HCT116 (cell line): ENCODE data around the gene ATG5. TPM values are rescaled to one million over a fixed set of nuclear protein-coding genes. Genes with fewer than 3 reads are reported as not detected.

ENCODE experiments used
- ATAC-seq: fragments of 200-7000 bp; cut with Tn5 transposase; 2 replicates; pipeline ENCODE4 v1.9.1; 2020; ENCODE audit warnings: mild to moderate bottlenecking, moderate library complexity
- BruUV-seq: library from RNA; stranded (reverse); fragments of 400-500 nt; replicated peaks from 2 replicates; lab custom pipeline; 2021; lab: Mats Ljungman, UMichigan
- CTCF ChIA-PET: fragments of 300-600 bp; sonication (Branson Sonifier 250); formaldehyde crosslinking; loops from one replicate; lab custom pipeline; 2021; ENCODE audit warnings: antibody characterized with exemption; lab: Charles Lee
- POLR2A ChIA-PET: fragments of 300-600, 350-600 bp; sonication (Branson Sonifier 250); formaldehyde crosslinking; loops from one replicate; lab custom pipeline; 2021; ENCODE audit warnings: antibody characterized with exemption; lab: Charles Lee
- RAD21 ChIA-PET, 2 experiments: fragments of 300-600 bp; sonication (Branson Sonifier 250); formaldehyde crosslinking; loops; one replicate each; lab custom pipeline; 2023; ENCODE audit warnings: low total read pairs in 2 of 2; ENCODE audit not compliant: uncharacterized antibody in 2 of 2, unreplicated experiment in 2 of 2, low non-redundant PET in 1 of 2; lab: Charles Lee
- DNase-seq: peaks from one replicate; pipeline ENCODE4 v3.0.0-alpha.2; 2010; ENCODE audit warnings: low read depth, low spot score
- H2AFZ ChIP-seq: fragments of 200-600 bp; shearing (Covaris generic), sonication (generic); 2 replicates; pipeline ENCODE4 v1.6.1; 2017; ENCODE audit warnings: low read depth, mixed run types, mixed read lengths, antibody characterized with exemption, low read length; ENCODE audit not compliant: poor library complexity, severe bottlenecking
- H3K27ac ChIP-seq: 2 replicates; pipeline ENCODE4 v1.5.1; 2012; ENCODE audit warnings: low read depth, low read length
- H3K27me3 ChIP-seq: fragments of 200-600 bp; sonication (generic); 2 replicates; pipeline ENCODE4 v1.6.1; 2016; ENCODE audit warnings: mixed run types, low read length, mixed read lengths; ENCODE audit not compliant: insufficient read depth
- H3K36me3 ChIP-seq, 2 experiments: fragments of 200-500 bp in 1 of 2; fragments of 200-600 bp in 1 of 2; sonication (Bioruptor generic) in 1 of 2; sonication (generic) in 1 of 2; 2 replicates each; pipeline versions ENCODE4 v1.5.1 to v1.6.1; 2014 to 2016; ENCODE audit warnings: low read length in 2 of 2, inconsistent platforms in 1 of 2, mixed read lengths in 1 of 2, mixed run types in 1 of 2; ENCODE audit not compliant: insufficient read depth in 2 of 2, control insufficient read depth in 1 of 2
- H3K4me1 ChIP-seq, 2 experiments: fragments of 200-600 bp in 1 of 2; sonication (generic) in 1 of 2; 2 replicates each; pipeline versions ENCODE4 v1.5.1 to v1.6.1; 2012 to 2017; ENCODE audit warnings: low read length in 2 of 2, inconsistent platforms in 1 of 2, mild to moderate bottlenecking in 1 of 2, mixed read lengths in 1 of 2, mixed run types in 1 of 2, moderate library complexity in 1 of 2; ENCODE audit not compliant: insufficient read depth in 2 of 2, control insufficient read depth in 1 of 2
- H3K4me2 ChIP-seq: fragments of 200-600 bp; sonication (generic); 2 replicates; pipeline ENCODE4 v1.6.1; 2017; ENCODE audit warnings: mixed run types, low read length, mixed read lengths
- H3K4me3 ChIP-seq, 2 experiments: fragments of 200-600 bp in 1 of 2; sonication (generic) in 1 of 2; replicated peaks in 1 of 2; 2 replicates each; pipeline ENCODE4 v1.5.1; 2011 to 2016; ENCODE audit warnings: low read length in 2 of 2, control low read depth in 1 of 2, low read depth in 1 of 2, mild to moderate bottlenecking in 1 of 2, mixed read lengths in 1 of 2, mixed run types in 1 of 2
- H3K79me2 ChIP-seq: fragments of 200-600 bp; sonication (generic); 2 replicates; pipeline ENCODE4 v1.6.1; 2017; ENCODE audit warnings: mild to moderate bottlenecking, mixed run types, low read length, moderate library complexity, mixed read lengths; ENCODE audit not compliant: insufficient read depth
- H3K9ac ChIP-seq: fragments of 200-600 bp; sonication (generic); 2 replicates; pipeline ENCODE4 v1.6.1; 2016; ENCODE audit warnings: low read length, mixed read lengths
- H3K9me2 ChIP-seq: fragments of 200-600 bp; sonication (generic), shearing (Covaris generic); 2 replicates; pipeline ENCODE4 v1.6.1; 2017; ENCODE audit warnings: mixed run types, mild to moderate bottlenecking, moderate library complexity; ENCODE audit not compliant: insufficient read depth
- H3K9me3 ChIP-seq, 2 experiments: fragments of 200-500 bp in 1 of 2; fragments of 200-600 bp in 1 of 2; sonication (Bioruptor generic) in 1 of 2; sonication (generic) in 1 of 2; 2 replicates each; pipeline ENCODE4 v1.6.1; 2014 to 2017; ENCODE audit warnings: low read length in 2 of 2, mixed read lengths in 2 of 2, inconsistent platforms in 1 of 2, low read depth in 1 of 2, mild to moderate bottlenecking in 1 of 2, mixed run types in 1 of 2, moderate library complexity in 1 of 2; ENCODE audit not compliant: control insufficient read depth in 1 of 2, insufficient read depth in 1 of 2
- H4K20me1 ChIP-seq: fragments of 200-600 bp; sonication (generic), shearing (Covaris generic); 2 replicates; pipeline ENCODE4 v1.6.1; 2017; ENCODE audit warnings: mixed run types, mild to moderate bottlenecking, moderate library complexity; ENCODE audit not compliant: insufficient read depth
- CBX3 ChIP-seq: IDR thresholded peaks from 2 replicates; pipeline ENCODE4 v1.6.1; 2012; ENCODE audit warnings: low read depth
- CEBPB ChIP-seq: IDR thresholded peaks from 2 replicates; pipeline ENCODE4 v1.6.1; 2012; ENCODE audit warnings: low read depth
- EZH2 ChIP-seq: fragments of 200-600 bp; sonication (generic); IDR thresholded peaks from 2 replicates; pipeline ENCODE4 v1.6.1; 2017; ENCODE audit warnings: antibody characterized with exemption, mixed run types
- JUND ChIP-seq: IDR thresholded peaks from 2 replicates; pipeline ENCODE4 v1.6.1; 2012
- POLR2AphosphoS5 ChIP-seq: IDR thresholded peaks from 2 replicates; pipeline ENCODE4 v1.6.1; 2011; ENCODE audit warnings: mild to moderate bottlenecking, low read depth, low read length, moderate library complexity
- RAD21 ChIP-seq: IDR thresholded peaks from 2 replicates; pipeline ENCODE4 v1.6.1; 2012; ENCODE audit warnings: low read depth, mild to moderate bottlenecking
- SIN3A ChIP-seq: IDR thresholded peaks from 2 replicates; pipeline ENCODE4 v1.6.1; 2012; ENCODE audit warnings: low read depth
- SP1 ChIP-seq: IDR thresholded peaks from 2 replicates; pipeline ENCODE4 v1.6.1; 2012; ENCODE audit warnings: low read depth
- YY1 ChIP-seq: IDR thresholded peaks from 2 replicates; pipeline ENCODE4 v1.6.1; 2011; ENCODE audit warnings: low read length, low read depth, moderate library complexity, mild to moderate bottlenecking; ENCODE audit not compliant: insufficient replicate concordance; ENCODE audit errors: extremely low read depth
- ZNF274 ChIP-seq: fragments of 200-500 bp; sonication (Bioruptor generic); IDR thresholded peaks from 2 replicates; pipeline ENCODE4 v1.6.1; 2014; ENCODE audit warnings: mild to moderate bottlenecking, low read depth, low read length, inconsistent platforms
- intact Hi-C: fragments of 100-400 bp; cut with micrococcal nuclease; formaldehyde crosslinking; loops from 2 replicates; pipeline ENCODE4 v1.10.0; 2022
- total RNA-seq: library from RNA; stranded (reverse); gene quantifications from one replicate; pipeline ENCODE4 v1.2.1, GENCODE V29; 2021; ENCODE audit not compliant: unreplicated experiment
- TF ChIP-seq, protein P1 (sequence below): IDR thresholded peaks from 2 replicates; pipeline ENCODE4 v1.6.1; 2011; ENCODE audit warnings: mild to moderate bottlenecking, low read length, moderate library complexity; ENCODE audit not compliant: insufficient replicate concordance; ENCODE audit errors: extremely low read depth
- TF ChIP-seq, protein P2 (sequence below): IDR thresholded peaks from 2 replicates; pipeline ENCODE4 v1.6.1; 2012
- TF ChIP-seq, protein P3 (sequence below): IDR thresholded peaks from 2 replicates; pipeline ENCODE4 v1.6.1; 2012

ATG5 gene
- total RNA-seq, 1 experiment from 2014 or later = 39.6 TPM

DNA sequence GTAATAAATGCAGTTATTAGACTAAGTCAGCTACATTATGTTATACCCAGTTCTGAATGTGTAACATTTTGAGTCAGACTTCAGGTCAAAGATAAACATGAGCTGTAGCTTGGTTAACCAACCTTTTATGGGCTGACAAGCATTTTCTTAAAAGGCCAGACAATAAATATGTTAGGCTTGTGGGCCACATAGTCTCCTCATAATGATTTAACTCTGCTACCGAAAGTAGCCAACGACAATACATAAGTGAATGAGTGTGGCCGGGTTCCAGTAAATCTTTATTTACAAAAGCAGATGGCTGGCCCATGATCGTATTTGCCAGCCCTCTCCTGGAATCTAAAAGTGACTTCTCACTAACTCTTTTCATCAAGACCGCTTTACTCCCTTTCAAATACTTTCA is 49.9 kb downstream of the ATG5 start:
- H3K27ac ChIP-seq = no peak overlapping the region
- H3K27me3 ChIP-seq = no peaks in the 10 kb centered on the region
- ATAC-seq = no peak
- POLR2A ChIA-PET = no interaction called here
- no peaks in the 10 kb centered on the region for H3K9me3 ChIP-seq
- H2AFZ ChIP-seq = no peak overlapping the region
- RAD21 ChIA-PET = interaction anchor here in 1 of 2 experiments (0.7 kb wide), 1 partner anchor 37 kb away, joined by 3 read pairs; no protein-coding TSS in a partner anchor
- CTCF ChIA-PET = no interaction called here
- intact Hi-C loops = no loop called here
- no TSS peak for BruUV-seq
- H3K9me2 ChIP-seq = no peaks in the 10 kb centered on the region
- no peak overlapping the region for H3K4me2 ChIP-seq
- H4K20me1 ChIP-seq = peaks cover 4% of the 10 kb centered on the region; the same call in 1 of the 2 replicates
- H3K9ac ChIP-seq = no peak overlapping the region
- H3K4me3 ChIP-seq = no peak overlapping the region
- DNase-seq = no peak
- peaks cover 52% of the 10 kb centered on the region for H3K79me2 ChIP-seq
- no peaks in the 10 kb centered on the region for H3K4me1 ChIP-seq
- peaks cover 0 to 4% of the 10 kb centered on the region in 2 experiments; a peak in 1 of 4 replicates for H3K36me3 ChIP-seq
- no peak for TF ChIP-seq EZH2
- no peak for TF ChIP-seq YY1
- TF ChIP-seq JUND = no peak
- TF ChIP-seq, protein P1, sequence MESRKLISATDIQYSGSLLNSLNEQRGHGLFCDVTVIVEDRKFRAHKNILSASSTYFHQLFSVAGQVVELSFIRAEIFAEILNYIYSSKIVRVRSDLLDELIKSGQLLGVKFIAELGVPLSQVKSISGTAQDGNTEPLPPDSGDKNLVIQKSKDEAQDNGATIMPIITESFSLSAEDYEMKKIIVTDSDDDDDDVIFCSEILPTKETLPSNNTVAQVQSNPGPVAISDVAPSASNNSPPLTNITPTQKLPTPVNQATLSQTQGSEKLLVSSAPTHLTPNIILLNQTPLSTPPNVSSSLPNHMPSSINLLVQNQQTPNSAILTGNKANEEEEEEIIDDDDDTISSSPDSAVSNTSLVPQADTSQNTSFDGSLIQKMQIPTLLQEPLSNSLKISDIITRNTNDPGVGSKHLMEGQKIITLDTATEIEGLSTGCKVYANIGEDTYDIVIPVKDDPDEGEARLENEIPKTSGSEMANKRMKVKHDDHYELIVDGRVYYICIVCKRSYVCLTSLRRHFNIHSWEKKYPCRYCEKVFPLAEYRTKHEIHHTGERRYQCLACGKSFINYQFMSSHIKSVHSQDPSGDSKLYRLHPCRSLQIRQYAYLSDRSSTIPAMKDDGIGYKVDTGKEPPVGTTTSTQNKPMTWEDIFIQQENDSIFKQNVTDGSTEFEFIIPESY = no peak
- no peak for TF ChIP-seq SIN3A
- no peak for TF ChIP-seq POLR2AphosphoS5
- TF ChIP-seq RAD21 = no peak
- no peak for TF ChIP-seq SP1
- TF ChIP-seq, protein P2, sequence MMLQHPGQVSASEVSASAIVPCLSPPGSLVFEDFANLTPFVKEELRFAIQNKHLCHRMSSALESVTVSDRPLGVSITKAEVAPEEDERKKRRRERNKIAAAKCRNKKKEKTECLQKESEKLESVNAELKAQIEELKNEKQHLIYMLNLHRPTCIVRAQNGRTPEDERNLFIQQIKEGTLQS = no peak
- TF ChIP-seq, protein P3, sequence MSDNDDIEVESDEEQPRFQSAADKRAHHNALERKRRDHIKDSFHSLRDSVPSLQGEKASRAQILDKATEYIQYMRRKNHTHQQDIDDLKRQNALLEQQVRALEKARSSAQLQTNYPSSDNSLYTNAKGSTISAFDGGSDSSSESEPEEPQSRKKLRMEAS = no peak
- no peak for TF ChIP-seq CEBPB
- TF ChIP-seq CBX3 = no peak
- no peak for TF ChIP-seq ZNF274
- TF ChIP-seq, all 23 proteins: peak for 0
